ENCODE results near the gene CD22.

GRCh38 chr19:35381318-35381717, 52.3 kb downstream of the CD22 start:
- TF ChIP-seq EZH2 (IDR thresholded peaks at IDR 0.05; ENCODE audit: borderline replicate concordance, insufficient read depth, low read depth, low read length, poor library complexity, severe bottlenecking) (no peak), CTCF (IDR thresholded peaks at IDR 0.05) (no peak)
